ENCODE measurements around the gene CDKL1.

- TF ChIP-seq CTCF (IDR thresholded peaks at IDR 0.05) (no peak), POLR2A (IDR thresholded peaks at IDR 0.05) (no peak)
These were observed 37.8 kb upstream of the CDKL1 start for GRCh38 chr14:50434528-50434927.

Measured in lower leg skin (tissue), 3 donors.